Effector memory CD8-positive, alpha-beta T cell (primary cell): ENCODE results near the gene RFT1.

Source experiments
- ATAC-seq: fragments of 150-1000 bp; cut with Tn5 transposase; replicated peaks from 2 replicates; pipeline ENCODE4 v1.10.0; 2021; ENCODE audit warnings: mild to moderate bottlenecking, moderate library complexity
- DNase-seq, 3 experiments: peaks; one replicate each; pipeline ENCODE4 v3.0.0; 2021
- H3K27ac Mint-ChIP-seq, 2 donors: one replicate each; pipeline ENCODE4 v1.8.0; 2022; ENCODE audit warnings: mild to moderate bottlenecking in 2 of 2, mixed read lengths in 2 of 2, moderate library complexity in 2 of 2
- H3K27me3 Mint-ChIP-seq, 2 donors: one replicate each; pipeline ENCODE4 v1.8.0; 2022; ENCODE audit warnings: mixed read lengths in 2 of 2
- H3K36me3 Mint-ChIP-seq: one replicate; pipeline ENCODE4 v1.8.0; 2022; ENCODE audit warnings: mild to moderate bottlenecking, moderate library complexity, mixed read lengths; ENCODE audit not compliant: insufficient read depth
- H3K4me1 Mint-ChIP-seq, 2 donors: one replicate each; pipeline ENCODE4 v1.8.0; 2022; ENCODE audit warnings: low read depth in 2 of 2, mixed read lengths in 2 of 2
- H3K4me3 Mint-ChIP-seq, 2 donors: one replicate each; pipeline ENCODE4 v1.8.0; 2022; ENCODE audit warnings: mild to moderate bottlenecking in 2 of 2, mixed read lengths in 2 of 2, moderate library complexity in 2 of 2
- H3K9me3 Mint-ChIP-seq, 2 donors: one replicate each; pipeline ENCODE4 v1.8.0; 2022; ENCODE audit warnings: mixed read lengths in 2 of 2

Gene RFT1

GRCh38 chr3:53092942-53093341 lies 37.3 kb downstream of the RFT1 start:
- H3K27ac Mint-ChIP-seq = no peak overlapping the region

GRCh38 chr3:53092216-53092615 lies 38.0 kb downstream of the RFT1 start:
- no peaks in the 10 kb centered on the region for H3K9me3 Mint-ChIP-seq
- H3K4me1 Mint-ChIP-seq = no peaks in the 10 kb centered on the region
- no peaks in the 10 kb centered on the region for H3K27me3 Mint-ChIP-seq
- H3K4me3 Mint-ChIP-seq = no peak overlapping the region
- DNase-seq (no peak), ATAC-seq (no peak)
- H3K27ac Mint-ChIP-seq = peak overlapping the region in 1 of 2 donors; percentile 84
- peaks cover 35% of the 10 kb centered on the region for H3K36me3 Mint-ChIP-seq

More at GRCh38 chr3:53092942-53093341, 37.3 kb downstream of the RFT1 start:
- DNase-seq (no peak), ATAC-seq (no peak)
- no peaks in the 10 kb centered on the region for H3K4me1 Mint-ChIP-seq
- H3K36me3 Mint-ChIP-seq = peaks cover 35% of the 10 kb centered on the region
- H3K27me3 Mint-ChIP-seq = no peaks in the 10 kb centered on the region
- H3K9me3 Mint-ChIP-seq = no peaks in the 10 kb centered on the region
- H3K4me3 Mint-ChIP-seq = no peak overlapping the region

GRCh38 chr3:53091011-53091410 lies 39.2 kb downstream of the RFT1 start:
- DNase-seq = no peak
- Mint-ChIP-seq H3K4me1 (no peaks in the 10 kb centered on the region), H3K27ac (no peak overlapping the region), H3K9me3 (no peaks in the 10 kb centered on the region), H3K4me3 (no peak overlapping the region), H3K36me3 (peaks cover 34% of the 10 kb centered on the region), H3K27me3 (no peaks in the 10 kb centered on the region)
- no peak for ATAC-seq

GRCh38 chr3:53089511-53089910 lies 40.7 kb downstream of the RFT1 start:
- H3K4me3 Mint-ChIP-seq = no peak overlapping the region
- no peaks in the 10 kb centered on the region for H3K27me3 Mint-ChIP-seq
- DNase-seq = no peak
- H3K9me3 Mint-ChIP-seq = no peaks in the 10 kb centered on the region
- no peak for ATAC-seq
- H3K4me1 Mint-ChIP-seq = no peaks in the 10 kb centered on the region
- peaks cover 24% of the 10 kb centered on the region for H3K36me3 Mint-ChIP-seq
- H3K27ac Mint-ChIP-seq = peak overlapping the region in 1 of 2 donors; percentile 44

DNA sequence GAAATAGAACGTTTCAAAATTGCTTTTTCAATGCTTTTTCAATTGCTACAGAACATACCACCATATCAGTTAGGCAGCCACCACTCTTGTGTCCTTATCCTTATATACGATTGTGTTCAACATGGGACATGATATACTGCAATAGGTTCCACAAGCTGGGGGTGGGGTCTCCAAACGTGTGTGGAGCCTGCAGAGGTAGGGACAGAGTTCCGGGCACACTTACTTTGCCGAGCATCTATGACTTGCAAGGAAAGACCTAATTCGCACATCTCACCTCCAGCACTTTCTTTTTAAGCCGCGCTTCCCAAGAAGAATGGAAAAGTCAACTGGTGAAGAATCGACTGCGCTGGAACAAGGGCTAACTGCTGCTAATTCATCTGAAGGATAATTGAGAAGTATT lies 44.8 kb downstream of the RFT1 start:
- Mint-ChIP-seq H3K4me3 (no peak overlapping the region), H3K9me3 (no peaks in the 10 kb centered on the region), H3K36me3 (peaks cover 10% of the 10 kb centered on the region), H3K4me1 (no peaks in the 10 kb centered on the region), H3K27ac (no peak overlapping the region), H3K27me3 (no peaks in the 10 kb centered on the region)
- ATAC-seq (no peak), DNase-seq (no peak)

GRCh38 chr3:53084310-53085001 lies 45.8 kb downstream of the RFT1 start:
- ATAC-seq (no peak), DNase-seq (no peak)
- no peak overlapping the region for H3K4me3 Mint-ChIP-seq
- no peaks in the 10 kb centered on the region for H3K9me3 Mint-ChIP-seq
- peak overlapping the region in 1 of 2 donors; percentile 1 for H3K27ac Mint-ChIP-seq
- peaks cover 8% of the 10 kb centered on the region for H3K36me3 Mint-ChIP-seq
- H3K27me3 Mint-ChIP-seq = no peaks in the 10 kb centered on the region
- H3K4me1 Mint-ChIP-seq = no peaks in the 10 kb centered on the region

GRCh38 chr3:53083949-53084309 lies 46.3 kb downstream of the RFT1 start:
- Mint-ChIP-seq H3K4me1 (no peaks in the 10 kb centered on the region), H3K9me3 (no peaks in the 10 kb centered on the region), H3K27me3 (no peaks in the 10 kb centered on the region), H3K4me3 (no peak overlapping the region), H3K27ac (peak overlapping the region in 1 of 2 donors; percentile 1), H3K36me3 (peaks cover 8% of the 10 kb centered on the region)
- no peak for DNase-seq
- ATAC-seq = no peak

DNA sequence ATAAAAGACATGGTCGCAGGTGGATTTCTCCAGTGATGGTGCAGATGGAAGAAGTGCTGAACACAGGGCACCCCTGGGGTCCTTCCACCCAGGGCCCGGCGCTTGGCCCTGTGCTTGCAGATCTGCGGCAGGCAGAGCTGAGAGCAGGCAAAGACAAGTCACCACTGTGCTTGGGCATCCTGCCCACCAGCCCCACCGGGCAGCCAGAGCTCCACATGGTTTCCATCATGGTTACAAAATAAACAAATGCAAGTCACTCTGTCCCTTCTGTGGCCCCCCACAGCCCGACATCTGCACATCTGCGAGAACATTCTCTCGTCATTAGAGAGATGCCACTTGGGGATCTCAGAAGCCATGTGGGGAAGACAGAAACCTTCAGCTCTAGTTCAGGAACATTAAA lies 46.7 kb downstream of the RFT1 start:
- Mint-ChIP-seq H3K4me3 (no peak overlapping the region), H3K36me3 (peaks cover 7% of the 10 kb centered on the region), H3K9me3 (no peaks in the 10 kb centered on the region), H3K27ac (peak overlapping the region in 1 of 2 donors; percentile 1), H3K4me1 (no peaks in the 10 kb centered on the region), H3K27me3 (no peaks in the 10 kb centered on the region)
- DNase-seq (no peak), ATAC-seq (no peak)

- Mint-ChIP-seq H3K9me3 (no peaks in the 10 kb centered on the region), H3K4me3 (no peak overlapping the region), H3K36me3 (peaks cover 3% of the 10 kb centered on the region), H3K27me3 (no peaks in the 10 kb centered on the region), H3K27ac (no peak overlapping the region), H3K4me1 (no peaks in the 10 kb centered on the region)
- no peak for DNase-seq
- no peak for ATAC-seq
These were observed 47.5 kb downstream of the RFT1 start for GRCh38 chr3:53082736-53083135.

GRCh38 chr3:53081318-53081717 lies 48.9 kb downstream of the RFT1 start:
- peaks cover 3% of the 10 kb centered on the region for H3K36me3 Mint-ChIP-seq
- H3K9me3 Mint-ChIP-seq = no peaks in the 10 kb centered on the region
- DNase-seq (no peak), ATAC-seq (no peak)
- no peaks in the 10 kb centered on the region for H3K4me1 Mint-ChIP-seq
- no peak overlapping the region for H3K4me3 Mint-ChIP-seq
- H3K27ac Mint-ChIP-seq = no peak overlapping the region
- H3K27me3 Mint-ChIP-seq = no peaks in the 10 kb centered on the region

- Mint-ChIP-seq H3K27ac (no peak overlapping the region), H3K4me3 (no peak overlapping the region), H3K27me3 (no peaks in the 10 kb centered on the region), H3K36me3 (peaks cover 3% of the 10 kb centered on the region), H3K4me1 (no peaks in the 10 kb centered on the region), H3K9me3 (no peaks in the 10 kb centered on the region)
- DNase-seq (no peak), ATAC-seq (no peak)
These were observed 49.5 kb downstream of the RFT1 start for GRCh38 chr3:53080612-53081205.

DNA sequence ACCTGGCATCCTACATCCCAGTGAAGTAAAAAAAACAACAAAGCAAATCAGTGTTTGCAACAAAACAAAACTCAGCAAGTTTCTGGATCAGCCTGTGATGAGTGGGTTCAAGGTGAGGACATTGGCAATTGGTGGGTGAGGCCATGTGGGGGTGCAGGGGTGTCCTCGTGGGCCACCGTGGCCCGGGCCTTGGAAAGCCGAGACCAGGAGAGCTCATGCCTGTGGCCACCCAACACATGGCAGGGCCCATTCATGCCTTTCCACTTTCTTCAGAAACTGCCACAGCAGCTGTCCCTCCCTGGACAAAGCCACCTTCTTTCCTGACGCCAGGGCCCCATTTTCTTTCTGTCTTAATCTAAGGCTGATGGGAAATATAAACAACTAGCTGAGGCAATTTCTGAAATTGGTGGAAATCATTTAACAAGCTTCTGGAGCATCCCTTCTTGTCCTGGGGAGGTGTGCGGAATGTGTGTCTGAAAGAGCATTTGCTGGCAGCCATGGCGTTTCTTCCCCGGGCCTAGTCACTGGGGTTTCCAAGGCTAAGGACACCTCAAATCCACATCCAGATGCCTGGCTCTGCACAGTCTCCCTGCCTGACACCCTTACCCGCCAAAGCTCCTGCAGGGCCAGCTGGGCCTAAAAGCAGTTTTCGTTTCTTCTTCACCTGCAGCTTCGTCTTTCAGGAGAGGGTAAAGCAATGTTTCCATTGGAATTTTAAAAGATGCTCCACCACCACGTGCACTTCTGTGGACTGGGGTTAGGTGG lies 50.3 kb downstream of the RFT1 start:
- no peaks in the 10 kb centered on the region for H3K9me3 Mint-ChIP-seq
- no peak for ATAC-seq
- H3K4me1 Mint-ChIP-seq = no peaks in the 10 kb centered on the region
- no peak for DNase-seq
- H3K4me3 Mint-ChIP-seq = no peak overlapping the region
- H3K27ac Mint-ChIP-seq = no peak overlapping the region
- H3K27me3 Mint-ChIP-seq = no peaks in the 10 kb centered on the region
- H3K36me3 Mint-ChIP-seq = peaks cover 3% of the 10 kb centered on the region

- Mint-ChIP-seq H3K4me3 (no peak overlapping the region), H3K9me3 (no peaks in the 10 kb centered on the region), H3K27ac (peak overlapping the region in 1 of 2 donors; percentile 51), H3K36me3 (peaks cover 5% of the 10 kb centered on the region), H3K27me3 (no peaks in the 10 kb centered on the region), H3K4me1 (no peaks in the 10 kb centered on the region)
- DNase-seq = no peak
- no peak for ATAC-seq
These were observed 51.1 kb downstream of the RFT1 start for GRCh38 chr3:53079147-53079546.

- Mint-ChIP-seq H3K27ac (no peak overlapping the region), H3K9me3 (no peaks in the 10 kb centered on the region), H3K4me1 (no peaks in the 10 kb centered on the region), H3K27me3 (no peaks in the 10 kb centered on the region), H3K36me3 (peaks cover 2% of the 10 kb centered on the region), H3K4me3 (no peak overlapping the region)
- DNase-seq (no peak), ATAC-seq (no peak)
These were observed 51.6 kb downstream of the RFT1 start for GRCh38 chr3:53078656-53079055.
